HG02973 (cell line): ENCODE measurements around the gene MBD4.

Experiments
- ATAC-seq: cut with Tn5 transposase; IDR thresholded peaks from one replicate; pipeline ENCODE4 v1.9.1; 2021; ENCODE audit warnings: moderate library complexity; ENCODE audit not compliant: unreplicated experiment

Gene MBD4

GRCh38 chr3:129432671-129433070 is 7.1 kb downstream of the MBD4 start:
- ATAC-seq = no peak

- ATAC-seq = no peak
These were observed 7.7 kb downstream of the MBD4 start for GRCh38 chr3:129432036-129432435.

GRCh38 chr3:129429602-129430001 is 10.1 kb downstream of the MBD4 start:
- no peak for ATAC-seq

GRCh38 chr3:129429080-129429451 is 10.7 kb downstream of the MBD4 start:
- ATAC-seq = no peak

- ATAC-seq = peak; percentile 74
These were observed 11.2 kb downstream of the MBD4 start, which contains the start of gene EFCAB12 for GRCh38 chr3:129428376-129429079. Gene EFCAB12 (minus strand): TSS chr3:129428636. CDS start chr3:129428488, 148 bp downstream.

- ATAC-seq = no peak
These were observed 11.8 kb downstream of the MBD4 start for GRCh38 chr3:129428007-129428375.

- no peak for ATAC-seq
These were observed 14.1 kb downstream of the MBD4 start for GRCh38 chr3:129425619-129426018.

- ATAC-seq = no peak
These were observed 14.5 kb downstream of the MBD4 start for GRCh38 chr3:129425213-129425612.

- ATAC-seq = peak; percentile 68
These were observed 15.4 kb downstream of the MBD4 start for GRCh38 chr3:129424185-129424841.

- ATAC-seq = no peak
These were observed 16.9 kb downstream of the MBD4 start for GRCh38 chr3:129422897-129423296.

- ATAC-seq = no peak
These were observed 17.6 kb downstream of the MBD4 start for GRCh38 chr3:129421988-129422745.

- no peak for ATAC-seq
These were observed 18.4 kb downstream of the MBD4 start for GRCh38 chr3:129421236-129421883.

- no peak for ATAC-seq
These were observed 20.3 kb downstream of the MBD4 start for GRCh38 chr3:129419476-129419875.

- no peak for ATAC-seq
These were observed 21.4 kb downstream of the MBD4 start for GRCh38 chr3:129418041-129418973.

GRCh38 chr3:129417326-129417725 is 22.4 kb downstream of the MBD4 start:
- no peak for ATAC-seq

GRCh38 chr3:129416415-129416814 is 23.3 kb downstream of the MBD4 start:
- ATAC-seq = no peak

GRCh38 chr3:129415830-129416229 is 23.9 kb downstream of the MBD4 start:
- ATAC-seq = no peak

GRCh38 chr3:129415378-129415777 is 24.4 kb downstream of the MBD4 start:
- no peak for ATAC-seq

GRCh38 chr3:129413687-129414506 is 25.9 kb downstream of the MBD4 start:
- peak; percentile 92 for ATAC-seq
